ENCODE data around the gene HECW1. TPM values are rescaled to one million over a fixed set of nuclear protein-coding genes. Genes with fewer than 3 reads are reported as not detected.

HECW1 gene
- total and polyA plus RNA-seq, 2 of the 8 experiments (the other 6 are each of a cell fraction or from before 2014, with no cell fraction given), result 2.9 to 12.7 TPM

- no peak overlapping the region for H4K8ac ChIP-seq (ENCODE audit: extremely low read depth, insufficient read depth, low read length)
- H3K4me1 ChIP-seq (replicated peaks in 1 of 4; ENCODE audit: control insufficient read depth in 3 of 4, insufficient read depth in 4 of 4, low read length in 3 of 4), result peaks cover 3 to 13% (median 8%) of the 10 kb centered on the region in 4 experiments; a peak in 5 of 7 replicates
- H3K79me1 ChIP-seq (ENCODE audit: low read depth, low read length), result no peaks in the 10 kb centered on the region
- H3K9ac ChIP-seq (replicated peaks in 1 of 4; ENCODE audit: extremely low read depth in 1 of 4, low read depth in 3 of 4, low read length in 3 of 4), result no peak overlapping the region
- no peak for TF ChIP-seq POLR2AphosphoS5 (IDR thresholded peaks at IDR 0.05; ENCODE audit: low read depth, low read length)
- TF ChIP-seq, protein P1, sequence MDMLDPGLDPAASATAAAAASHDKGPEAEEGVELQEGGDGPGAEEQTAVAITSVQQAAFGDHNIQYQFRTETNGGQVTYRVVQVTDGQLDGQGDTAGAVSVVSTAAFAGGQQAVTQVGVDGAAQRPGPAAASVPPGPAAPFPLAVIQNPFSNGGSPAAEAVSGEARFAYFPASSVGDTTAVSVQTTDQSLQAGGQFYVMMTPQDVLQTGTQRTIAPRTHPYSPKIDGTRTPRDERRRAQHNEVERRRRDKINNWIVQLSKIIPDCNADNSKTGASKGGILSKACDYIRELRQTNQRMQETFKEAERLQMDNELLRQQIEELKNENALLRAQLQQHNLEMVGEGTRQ (IDR thresholded peaks at IDR 0.05; ENCODE audit: low read length), result no peak
- TF ChIP-seq ATF3 (IDR thresholded peaks at IDR 0.05; ENCODE audit: insufficient read depth, low read depth, low read length), result no peak
- H3K23ac ChIP-seq (ENCODE audit: insufficient read length), result no peak overlapping the region
- no peaks in the 10 kb centered on the region for H3K79me2 ChIP-seq (ENCODE audit: control insufficient read depth in 1 of 2, insufficient read depth in 2 of 2, low read length in 2 of 2)
- H3K27ac ChIP-seq (ENCODE audit: low read depth, low read length), result no peak overlapping the region
- no peak overlapping the region for H3K4me2 ChIP-seq (ENCODE audit: insufficient read depth in 1 of 2, low read depth in 2 of 2, low read length in 2 of 2)
- H3K9me3 ChIP-seq (ENCODE audit: insufficient read depth in 2 of 2, low read depth in 1 of 2, low read length in 1 of 2), result no peaks in the 10 kb centered on the region
- H3K56ac ChIP-seq (replicated peaks; ENCODE audit: insufficient read length, low read depth, low read length), result no peak overlapping the region
- H3K18ac ChIP-seq (ENCODE audit: extremely low read depth, low read length), result no peak overlapping the region
- H3K4me3 ChIP-seq (ENCODE audit: extremely low read depth in 1 of 4, insufficient read depth in 2 of 4, low read depth in 3 of 4, low read length in 4 of 4), result no peak overlapping the region
- 91% methylated on average over 5 of the region's 5 CpGs; no CpG with 5 or more reads in 1 of the 2 experiments for WGBS, 2 experiments (ENCODE audit: extremely low coverage in 1 of 2, insufficient coverage in 1 of 2, insufficient read length in 1 of 2, insufficient replicate concordance in 2 of 2, low coverage in 1 of 2, low lambda C conversion rate in 2 of 2, missing lambda C conversion rate in 1 of 2)
- no peak overlapping the region for H3K14ac ChIP-seq (ENCODE audit: insufficient read length)
- DNase-seq (ENCODE audit: low read depth in 1 of 2, low spot score in 2 of 2) (peak in 1 of 2 experiments; percentile 22), FAIRE-seq (no peak)
- no peak overlapping the region for H2BK5ac ChIP-seq (ENCODE audit: low read depth, low read length)
- H3K23me2 ChIP-seq (ENCODE audit: low read depth, low read length), result no peaks in the 10 kb centered on the region; the same call in 1 of the 2 replicates
- no peak overlapping the region for H3K4ac ChIP-seq (replicated peaks; ENCODE audit: insufficient read length, low read depth, low read length)
- no peak overlapping the region for H2BK12ac ChIP-seq (ENCODE audit: low read depth, low read length)
- no peak overlapping the region for H2AK5ac ChIP-seq (ENCODE audit: low read depth, low read length)
- no peak overlapping the region for H2BK120ac ChIP-seq (replicated peaks; ENCODE audit: low read depth, low read length)
- POLR2A ChIA-PET (ENCODE audit: partially characterized antibody), result no interaction called here
- H3K36me3 ChIP-seq (ENCODE audit: control insufficient read depth in 2 of 4, insufficient read depth in 4 of 4, low read length in 3 of 4), result no peaks in the 10 kb centered on the region; a peak in 1 of 8 replicates
- H2BK20ac ChIP-seq (ENCODE audit: low read length), result no peak overlapping the region
- no peaks in the 10 kb centered on the region for H3K27me3 ChIP-seq (replicated peaks in 1 of 4; ENCODE audit: control insufficient read depth in 3 of 4, extremely low read depth in 1 of 4, insufficient read depth in 3 of 4, low read length in 3 of 4)
- H2AFZ ChIP-seq (ENCODE audit: low read length), result no peak overlapping the region
- no peak overlapping the region for H4K5ac ChIP-seq (ENCODE audit: insufficient read length, low read depth, low read length)
- H2BK15ac ChIP-seq (ENCODE audit: low read length), result no peak overlapping the region
- H4K20me1 ChIP-seq (replicated peaks in 1 of 2; ENCODE audit: control insufficient read depth in 1 of 2, insufficient read depth in 2 of 2, low read length in 2 of 2), result no peaks in the 10 kb centered on the region
- CTCF ChIA-PET (ENCODE audit: partially characterized antibody), result interaction anchor here (1.3 to 2.0 kb wide), 4 partner anchors 9 to 59 kb away, joined by 3 to 5 read pairs (median 4); no protein-coding TSS in a partner anchor
- H4K91ac ChIP-seq (replicated peaks; ENCODE audit: insufficient read length, low read length), result peak overlapping the region; percentile 38
Measured at GRCh38 chr7:43461349-43462024, 349.0 kb downstream of the HECW1 start.

All from H1 (cell line).